Naive thymus-derived CD4-positive, alpha-beta T cell (primary cell): ENCODE measurements around the gene EZH2. TPM values are rescaled to one million over a fixed set of nuclear protein-coding genes. Genes with fewer than 3 reads are reported as not detected.

Experiments
- ATAC-seq: fragments of 150-1000 bp; cut with Tn5 transposase; 2 replicates; pipeline ENCODE4 v1.10.0; 2021; ENCODE audit warnings: mild to moderate bottlenecking, moderate library complexity
- CTCF ChIA-PET: fragments of 350-600 bp; sonication (Branson Sonifier 250); formaldehyde crosslinking; loops from one replicate; lab custom pipeline; 2021; ENCODE audit warnings: antibody characterized with exemption; lab: Charles Lee
- POLR2A ChIA-PET: fragments of 350-600 bp; sonication (Branson Sonifier 250); formaldehyde crosslinking; loops from one replicate; lab custom pipeline; 2021; ENCODE audit warnings: antibody characterized with exemption, inconsistent platforms; lab: Charles Lee
- DNase-seq, 9 donors: peaks; one replicate each; pipeline versions ENCODE4 v3.0.0 to v3.0.0-alpha.2; 2020 to 2022; ENCODE audit warnings: mixed read lengths in 1 of 9
- H3K27ac ChIP-seq: one replicate; pipeline ENCODE4 v1.7.0; 2013; ENCODE audit warnings: mild to moderate bottlenecking, low read depth, low read length, moderate library complexity
- H3K27me3 ChIP-seq, 2 donors: one replicate each; pipeline ENCODE4 v1.7.0; 2013; ENCODE audit warnings: low read length in 2 of 2, mild to moderate bottlenecking in 2 of 2, moderate library complexity in 2 of 2; ENCODE audit not compliant: control insufficient read depth in 2 of 2, insufficient read depth in 2 of 2
- H3K36me3 ChIP-seq, 3 experiments: 1 replicate in 2 of 3; 2 replicates in 1 of 3; pipeline ENCODE4 v1.7.0; 2013; ENCODE audit warnings: low read length in 3 of 3, mild to moderate bottlenecking in 3 of 3, moderate library complexity in 1 of 3; ENCODE audit not compliant: insufficient read depth in 3 of 3, control insufficient read depth in 2 of 3
- H3K4me1 ChIP-seq, 2 donors: one replicate each; pipeline ENCODE4 v1.7.0; 2013; ENCODE audit warnings: low read length in 2 of 2, mild to moderate bottlenecking in 2 of 2, moderate library complexity in 1 of 2; ENCODE audit not compliant: control insufficient read depth in 2 of 2, insufficient read depth in 2 of 2
- H3K4me3 ChIP-seq: 2 replicates; pipeline ENCODE4 v1.7.0; 2013; ENCODE audit warnings: mild to moderate bottlenecking, low read length
- H3K9me3 ChIP-seq, 3 experiments: 1 replicate in 2 of 3; 2 replicates in 1 of 3; pipeline ENCODE4 v1.7.0; 2013; ENCODE audit warnings: low read length in 3 of 3; ENCODE audit not compliant: control insufficient read depth in 2 of 3
- H3K27ac Mint-ChIP-seq, 9 donors: one replicate each; pipeline ENCODE4 v1.8.0; 2020 to 2022; ENCODE audit warnings: mixed read lengths in 9 of 9, mild to moderate bottlenecking in 8 of 9, moderate library complexity in 5 of 9, inconsistent platforms in 2 of 9
- H3K27me3 Mint-ChIP-seq, 5 donors: one replicate each; pipeline ENCODE4 v1.8.0; 2021 to 2022; ENCODE audit warnings: mixed read lengths in 5 of 5, mild to moderate bottlenecking in 1 of 5
- H3K36me3 Mint-ChIP-seq, 5 donors: one replicate each; pipeline ENCODE4 v1.8.0; 2020 to 2022; ENCODE audit warnings: mixed read lengths in 5 of 5, mild to moderate bottlenecking in 3 of 5, inconsistent platforms in 1 of 5
- H3K4me1 Mint-ChIP-seq, 7 donors: one replicate each; pipeline ENCODE4 v1.8.0; 2020 to 2022; ENCODE audit warnings: mixed read lengths in 7 of 7, mild to moderate bottlenecking in 3 of 7, inconsistent platforms in 1 of 7
- H3K4me3 Mint-ChIP-seq, 10 donors: one replicate each; pipeline ENCODE4 v1.8.0; 2020 to 2022; ENCODE audit warnings: mild to moderate bottlenecking in 10 of 10, mixed read lengths in 10 of 10, moderate library complexity in 6 of 10, inconsistent platforms in 2 of 10
- H3K9me3 Mint-ChIP-seq, 11 donors: one replicate each; pipeline ENCODE4 v1.8.0; 2020 to 2022; ENCODE audit warnings: mixed read lengths in 11 of 11, mild to moderate bottlenecking in 4 of 11, inconsistent platforms in 1 of 11, moderate library complexity in 1 of 11
- intact Hi-C, 2 donors: fragments of 100-400 bp; cut with micrococcal nuclease; formaldehyde crosslinking; loops; one replicate each; pipeline ENCODE4 v1.15.1; 2023
- polyA plus RNA-seq, 2 donors: library from polyadenylated mRNA; unstranded; fragments of 300-500 nt; fragmentation: Illumina TruSeq; gene quantifications; one replicate each; pipeline ENCODE4 v1.2.3, GENCODE V29; 2021
- total RNA-seq, 6 experiments: library from RNA in 5 of 6; stranded (reverse) in 5 of 6; gene quantifications; 1 replicate in 5 of 6; 2 replicates in 1 of 6; pipeline ENCODE4 v1.2.3 and lab custom pipeline; 2021 to 2026

Gene EZH2
- total and polyA plus RNA-seq, 7 experiments from 2014 or later = 2.2 to 73.3 (median 8.9) TPM

- Mint-ChIP-seq H3K4me1 (peaks cover 0 to 19% (median 12%) of the 10 kb centered on the region in 7 donors), H3K4me3 (no peak overlapping the region), H3K36me3 (peaks cover 0 to 9% (median 0%) of the 10 kb centered on the region in 5 donors), H3K27ac (no peak overlapping the region), H3K9me3 (no peaks in the 10 kb centered on the region), H3K27me3 (peaks cover 0 to 5% (median 0%) of the 10 kb centered on the region in 5 donors)
- ChIA-PET POLR2A (no interaction called here), CTCF (interaction anchor here (0.9 kb wide), 1 partner anchor 13 kb away, joined by 4 read pairs; no protein-coding TSS in a partner anchor)
- Histone ChIP-seq H3K4me3 (no peak overlapping the region), H3K27me3 (no peaks in the 10 kb centered on the region), H3K27ac (no peak overlapping the region), H3K9me3 (no peaks in the 10 kb centered on the region), H3K4me1 (no peaks in the 10 kb centered on the region), H3K36me3 (no peaks in the 10 kb centered on the region)
- intact Hi-C loops = no loop called here
- ATAC-seq (no peak), DNase-seq (no peak)
Measured at GRCh38 chr7:148893071-148893470, 9.0 kb upstream of the EZH2 start.

- Mint-ChIP-seq H3K4me1 (peaks cover 0 to 29% (median 25%) of the 10 kb centered on the region in 7 donors), H3K36me3 (peaks cover 0 to 18% (median 0%) of the 10 kb centered on the region in 5 donors), H3K4me3 (no peak overlapping the region), H3K27ac (peak overlapping the region in 5 of 9 donors; percentile 49 to 76 (median 70)), H3K9me3 (no peaks in the 10 kb centered on the region), H3K27me3 (peaks cover 0 to 5% (median 0%) of the 10 kb centered on the region in 5 donors)
- intact Hi-C loops = no loop called here
- H3K27me3 ChIP-seq = no peaks in the 10 kb centered on the region
- no peak for DNase-seq
- H3K4me1 ChIP-seq = peaks cover 0 to 3% of the 10 kb centered on the region in 2 donors
- ChIA-PET CTCF (no interaction called here), POLR2A (interaction anchor here (1.0 to 1.2 kb wide), 2 partner anchors 16 to 35 kb away, joined by 3 to 4 read pairs; no protein-coding TSS in a partner anchor)
- peaks cover 0 to 4% (median 0%) of the 10 kb centered on the region in 3 experiments for H3K36me3 ChIP-seq
- no peaks in the 10 kb centered on the region for H3K9me3 ChIP-seq
- no peak for ATAC-seq
- H3K4me3 ChIP-seq = no peak overlapping the region
- no peak overlapping the region for H3K27ac ChIP-seq
Measured at GRCh38 chr7:148888300-148888699, 4.2 kb upstream of the EZH2 start.

GRCh38 chr7:148886844-148887243, 2.8 kb upstream of the EZH2 start:
- Mint-ChIP-seq H3K9me3 (no peaks in the 10 kb centered on the region), H3K4me1 (peaks cover 0 to 34% (median 32%) of the 10 kb centered on the region in 7 donors), H3K27me3 (no peaks in the 10 kb centered on the region), H3K4me3 (peak overlapping the region in 3 of 10 donors; percentile 17 to 79 (median 74)), H3K27ac (peak overlapping the region in 3 of 9 donors; percentile 29 to 93 (median 34)), H3K36me3 (peaks cover 0 to 18% (median 0%) of the 10 kb centered on the region in 5 donors)
- H3K4me1 ChIP-seq = peaks cover 6 to 7% of the 10 kb centered on the region in 2 donors
- no peaks in the 10 kb centered on the region for H3K27me3 ChIP-seq
- intact Hi-C loops = no loop called here
- CTCF ChIA-PET = no interaction called here
- no peaks in the 10 kb centered on the region for H3K9me3 ChIP-seq
- H3K27ac ChIP-seq = no peak overlapping the region
- DNase-seq (no peak), ATAC-seq (no peak)
- POLR2A ChIA-PET = interaction anchor here (0.8 to 1.5 kb wide), 3 partner anchors 26 to 55 kb away, joined by 3 to 4 read pairs (median 3); no protein-coding TSS in a partner anchor
- no peak overlapping the region for H3K4me3 ChIP-seq
- peaks cover 0 to 4% (median 0%) of the 10 kb centered on the region in 3 experiments for H3K36me3 ChIP-seq

GRCh38 chr7:148884299-148885022, 370 bp upstream of the EZH2 start:
- H3K4me3 ChIP-seq = peak overlapping the region; percentile 57
- Mint-ChIP-seq H3K36me3 (peaks cover 0 to 14% (median 0%) of the 10 kb centered on the region in 5 donors), H3K27me3 (no peaks in the 10 kb centered on the region), H3K4me3 (peak overlapping the region; percentile 85 to 98 (median 94)), H3K4me1 (peaks cover 0 to 45% (median 29%) of the 10 kb centered on the region in 7 donors), H3K9me3 (no peaks in the 10 kb centered on the region), H3K27ac (peak overlapping the region; percentile 89 to 98 (median 93))
- H3K27me3 ChIP-seq = no peaks in the 10 kb centered on the region
- intact Hi-C loops = loop anchor here (1.0 to 5.0 kb wide), 14 partner anchors 16 to 263 kb away; partner anchors contain the start of genes PDIA4 (in 2 of the 2), CUL1 (in 1 of the 2), ZNF398 (in 1 of the 2) and ZNF425 (in 1 of the 2)
- ChIA-PET POLR2A (interaction anchor here (0.6 to 2.0 kb wide), 8 partner anchors 29 to 275 kb away, joined by 3 to 27 read pairs (median 4); no protein-coding TSS in a partner anchor), CTCF (no interaction called here)
- H3K36me3 ChIP-seq = peaks cover 0 to 4% (median 0%) of the 10 kb centered on the region in 3 experiments
- peaks cover 6 to 7% of the 10 kb centered on the region in 2 donors for H3K4me1 ChIP-seq
- peak overlapping the region; percentile 97 for H3K27ac ChIP-seq
- ATAC-seq (peak; percentile 94), DNase-seq (peak; percentile 89 to 96 (median 94))
- H3K9me3 ChIP-seq = no peaks in the 10 kb centered on the region

GRCh38 chr7:148883266-148884048, 634 bp downstream of the EZH2 start:
- Histone ChIP-seq H3K4me3 (peak overlapping the region; percentile 57), H3K27me3 (no peaks in the 10 kb centered on the region), H3K9me3 (no peaks in the 10 kb centered on the region), H3K36me3 (peaks cover 0 to 4% (median 0%) of the 10 kb centered on the region in 3 experiments), H3K4me1 (peaks cover 6 to 7% of the 10 kb centered on the region in 2 donors), H3K27ac (peak overlapping the region; percentile 97)
- DNase-seq (peak; percentile 30 to 78 (median 46)), ATAC-seq (peak; percentile 43)
- Mint-ChIP-seq H3K27me3 (no peaks in the 10 kb centered on the region), H3K36me3 (peaks cover 0 to 9% (median 0%) of the 10 kb centered on the region in 5 donors), H3K27ac (peak overlapping the region; percentile 90 to 97 (median 94)), H3K9me3 (no peaks in the 10 kb centered on the region), H3K4me1 (peaks cover 0 to 41% (median 24%) of the 10 kb centered on the region in 7 donors), H3K4me3 (peak overlapping the region; percentile 90 to 99 (median 96))
- POLR2A ChIA-PET = interaction anchor here (0.6 to 2.0 kb wide), 11 partner anchors 10 to 244 kb away, joined by 3 to 27 read pairs (median 4); no protein-coding TSS in a partner anchor
- CTCF ChIA-PET = interaction anchor here (1.0 to 1.3 kb wide), 3 partner anchors 27 to 59 kb away, joined by 3 to 6 read pairs (median 4); no protein-coding TSS in a partner anchor
- intact Hi-C loops = loop anchor here (1.0 to 5.0 kb wide), 15 partner anchors 15 to 264 kb away; partner anchors contain the start of genes PDIA4 (in 2 of the 2), ZNF786 (in 2 of the 2), CUL1 (in 1 of the 2) and ZNF398 (in 1 of the 2)
